Stimulated activated CD8-positive, alpha-beta memory T cell treated with anti-CD3 and anti-CD28 coated beads, Interleukin-12 subunit alpha, Interleukin-12 subunit beta, amount 100 ng/mL, for 1 hour (primary cell): ENCODE data around the gene BTBD9.

Experiments used
- DNase-seq: peaks from one replicate; pipeline ENCODE4 v3.0.0-alpha.2; 2020; ENCODE audit warnings: low read depth

The BTBD9 gene

DNA sequence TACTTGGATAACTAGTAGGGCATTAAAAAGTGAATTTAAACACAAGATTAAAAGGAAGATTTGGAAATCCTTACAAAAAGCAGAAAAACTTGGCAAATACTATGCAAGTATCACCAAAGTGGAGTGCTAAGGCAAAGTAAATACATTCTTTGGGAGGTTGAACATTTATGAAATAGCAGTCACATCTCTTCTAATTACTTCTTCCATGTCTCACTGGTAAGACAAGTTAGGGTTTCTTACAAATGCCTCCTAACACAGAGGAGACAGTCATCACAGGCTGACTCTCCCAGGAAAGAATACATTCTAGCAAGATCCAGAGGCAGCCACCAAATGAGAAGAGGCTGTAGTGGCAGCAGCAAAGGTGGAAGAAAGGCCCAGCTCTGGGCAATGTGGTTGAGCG is 298.2 kb downstream of the BTBD9 start:
- DNase-seq: no peak

- no peak for DNase-seq
Observed at GRCh38 chr6:38339914-38340313, 299.8 kb downstream of the BTBD9 start.

- DNase-seq: no peak
Observed at GRCh38 chr6:38337819-38338465, 301.8 kb downstream of the BTBD9 start.

- no peak for DNase-seq
Observed at GRCh38 chr6:38336922-38337321, 302.8 kb downstream of the BTBD9 start.

GRCh38 chr6:38326837-38327236 is 312.9 kb downstream of the BTBD9 start:
- no peak for DNase-seq

DNA sequence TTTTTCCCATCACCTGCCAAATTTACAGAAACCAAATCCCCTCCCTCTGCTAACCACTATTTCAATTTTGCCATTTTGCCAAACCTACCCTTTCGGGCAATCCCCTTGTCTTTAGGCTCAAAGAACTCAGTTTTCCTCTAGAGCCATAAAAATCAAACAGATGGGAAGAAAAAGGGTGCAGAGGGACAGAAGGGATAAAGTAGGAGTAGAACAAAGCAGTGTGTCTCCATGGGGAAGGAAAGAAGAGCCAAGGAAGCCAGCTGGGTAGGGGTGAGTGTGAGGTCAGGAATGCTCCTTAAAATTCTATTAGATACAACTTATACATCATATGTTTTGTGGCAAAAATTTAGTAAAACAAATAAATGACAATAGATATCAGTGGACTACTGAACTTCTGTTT is 316.5 kb downstream of the BTBD9 start:
- no peak for DNase-seq

GRCh38 chr6:38322138-38322537 is 317.6 kb downstream of the BTBD9 start:
- DNase-seq: no peak

- no peak for DNase-seq
Observed at GRCh38 chr6:38320843-38321242, 318.9 kb downstream of the BTBD9 start.

GRCh38 chr6:38320358-38320757 is 319.4 kb downstream of the BTBD9 start:
- DNase-seq: no peak

GRCh38 chr6:38319256-38320212 is 320.2 kb downstream of the BTBD9 start:
- DNase-seq: no peak

GRCh38 chr6:38316099-38316868 is 323.4 kb downstream of the BTBD9 start:
- DNase-seq: no peak

DNA sequence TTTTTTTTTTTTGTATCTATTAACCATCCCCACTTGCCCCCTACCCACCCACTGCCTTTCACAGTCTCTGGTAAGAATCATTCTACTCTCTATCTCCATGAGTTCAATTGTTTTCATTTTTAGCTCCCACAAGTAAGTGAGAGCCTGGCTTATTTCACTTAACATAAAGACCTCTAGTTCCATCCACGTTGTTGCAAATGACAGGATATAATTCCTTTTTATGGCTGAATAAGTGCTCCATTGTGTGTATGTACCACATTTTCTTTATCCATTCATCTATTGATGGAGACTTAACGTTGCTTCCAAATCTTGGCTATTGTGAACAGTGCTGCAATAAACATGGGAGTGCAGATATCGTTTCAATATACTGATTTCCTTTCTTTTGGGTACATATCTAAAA is 328.5 kb downstream of the BTBD9 start:
- DNase-seq: no peak

DNA sequence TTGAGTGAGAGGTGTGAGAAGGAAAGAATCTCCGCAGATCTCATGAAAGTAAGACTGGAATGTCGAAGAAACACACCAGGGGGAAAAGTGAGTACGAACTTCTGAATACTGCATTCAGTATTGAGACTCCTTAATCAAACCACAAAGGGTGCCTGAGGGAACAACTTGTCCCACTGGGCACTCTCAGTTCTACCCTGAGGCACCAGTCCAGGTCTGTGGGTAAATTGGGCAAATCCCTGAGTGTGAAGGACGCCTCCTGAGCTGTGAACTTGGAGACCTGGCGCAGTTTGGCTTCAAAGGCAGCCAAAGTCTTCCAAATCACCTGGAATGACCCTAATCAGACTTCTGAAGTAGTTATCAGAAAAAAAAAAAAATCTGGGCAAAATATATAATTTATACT is 329.7 kb downstream of the BTBD9 start:
- no peak for DNase-seq

GRCh38 chr6:38307740-38308139 is 332.0 kb downstream of the BTBD9 start:
- DNase-seq: no peak

- DNase-seq: no peak
Observed at GRCh38 chr6:38306931-38307330, 332.8 kb downstream of the BTBD9 start.

- DNase-seq: no peak
Observed at GRCh38 chr6:38305995-38306681, 333.6 kb downstream of the BTBD9 start.

- DNase-seq: no peak
Observed at GRCh38 chr6:38302838-38303237, 336.9 kb downstream of the BTBD9 start.

DNA sequence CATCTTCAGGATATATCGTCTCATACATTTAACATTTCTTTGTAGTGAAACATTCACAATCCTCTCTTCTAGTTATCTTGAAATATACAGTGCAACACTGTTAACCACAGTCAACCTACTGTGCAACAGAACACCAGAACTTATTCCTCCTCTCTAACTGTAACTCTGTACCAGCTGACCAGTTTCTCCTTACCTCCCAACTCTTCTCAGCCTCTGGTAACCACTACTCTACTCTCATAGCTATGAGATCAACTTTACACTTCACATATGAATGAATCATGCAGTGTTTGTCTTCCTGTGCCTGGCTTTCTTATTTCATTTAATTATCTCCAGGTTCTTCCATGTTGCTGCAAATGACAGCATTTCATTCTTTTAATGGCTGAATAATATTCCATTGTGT is 337.6 kb downstream of the BTBD9 start:
- no peak for DNase-seq

- no peak for DNase-seq
Observed at GRCh38 chr6:38290133-38290799, 349.5 kb downstream of the BTBD9 start.

DNA sequence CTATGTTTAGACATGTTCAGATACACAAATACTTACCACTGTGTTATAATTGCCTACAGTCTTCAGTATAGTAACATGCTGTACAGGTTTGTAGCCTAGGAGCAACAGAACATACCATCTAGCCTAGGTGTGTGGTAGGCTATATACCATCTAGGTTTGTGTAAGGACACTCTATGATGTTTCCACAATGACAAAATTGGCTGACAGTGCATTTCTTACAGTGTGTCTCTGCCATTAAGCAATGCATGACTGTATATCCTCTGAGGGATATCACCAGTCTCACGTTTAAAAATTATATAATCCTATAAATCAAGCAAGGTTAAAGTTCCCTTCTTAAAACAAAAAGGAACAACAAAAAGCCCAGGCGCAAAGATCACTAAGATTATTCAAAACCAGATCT is 352.2 kb downstream of the BTBD9 start:
- DNase-seq: no peak

DNA sequence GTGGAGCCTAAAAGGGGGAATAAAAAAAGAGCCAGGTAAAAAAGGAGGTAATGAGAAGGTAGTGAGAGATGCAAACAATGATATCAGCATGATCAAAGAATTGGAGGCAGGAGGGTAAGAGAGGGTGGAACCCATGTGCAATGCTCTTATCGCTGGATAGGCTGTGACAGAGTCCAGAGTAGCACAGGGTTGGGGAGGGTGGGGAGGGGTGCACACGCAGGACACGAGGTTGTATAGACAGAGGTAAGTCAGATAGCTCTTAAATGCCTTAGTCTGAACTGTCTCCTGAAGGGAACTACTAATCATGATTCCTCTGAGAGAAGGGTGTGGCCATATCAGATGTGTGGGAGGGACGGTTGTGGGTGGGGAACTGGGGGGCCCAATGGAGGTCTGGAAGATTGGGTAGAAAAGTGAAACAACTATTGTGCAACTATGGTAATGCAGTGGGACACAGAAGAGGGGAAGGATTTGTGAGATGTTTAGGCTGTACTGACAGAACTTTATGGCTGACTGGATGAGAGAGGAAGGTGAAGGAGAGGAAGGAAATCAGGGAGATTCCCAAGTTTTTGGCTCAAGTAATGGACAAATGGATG is 354.8 kb downstream of the BTBD9 start:
- no peak for DNase-seq
